Occipital lobe (tissue), 2 donors: Measurements from ENCODE around the gene CHRNA9. TPM values are rescaled to one million over a fixed set of nuclear protein-coding genes. Genes with fewer than 3 reads are reported as not detected.

Experiments
- DNase-seq: peaks from one replicate; lab custom pipeline; 2025; lab: John Stamatoyannopoulos, UW
- total RNA-seq: library from RNA; depleted of rRNA; stranded (reverse); fragments of >200 nt; gene quantifications from one replicate; pipeline ENCODE4 v1.2.3, GENCODE V29; 2014

CHRNA9 gene
- total RNA-seq, 1 donor from 2014 or later: 0.31 TPM

GRCh38 chr4:40308528-40309122 lies 26.5 kb upstream of the CHRNA9 start:
- DNase-seq: no peak

- DNase-seq: no peak
Measured at GRCh38 chr4:40309250-40309774, 25.8 kb upstream of the CHRNA9 start.

GRCh38 chr4:40310225-40310624 lies 24.9 kb upstream of the CHRNA9 start:
- DNase-seq: no peak

- no peak for DNase-seq
Measured at GRCh38 chr4:40311811-40312346, 23.3 kb upstream of the CHRNA9 start.

- no peak for DNase-seq
Measured at GRCh38 chr4:40314951-40315350, 20.2 kb upstream of the CHRNA9 start.

GRCh38 chr4:40316333-40316781 lies 18.8 kb upstream of the CHRNA9 start:
- no peak for DNase-seq

GRCh38 chr4:40316782-40317635 lies 18.1 kb upstream of the CHRNA9 start:
- no peak for DNase-seq

GRCh38 chr4:40317916-40318658 lies 17.0 kb upstream of the CHRNA9 start:
- no peak for DNase-seq

GRCh38 chr4:40321574-40322275 lies 13.4 kb upstream of the CHRNA9 start:
- no peak for DNase-seq

GRCh38 chr4:40322811-40323210 lies 12.3 kb upstream of the CHRNA9 start:
- DNase-seq: no peak

GRCh38 chr4:40323866-40324265 lies 11.3 kb upstream of the CHRNA9 start:
- no peak for DNase-seq

GRCh38 chr4:40325406-40326019 lies 9.6 kb upstream of the CHRNA9 start:
- DNase-seq: no peak

- no peak for DNase-seq
Measured at GRCh38 chr4:40327340-40327739, 7.8 kb upstream of the CHRNA9 start.

- DNase-seq: no peak
Measured at GRCh38 chr4:40328383-40328782, 6.8 kb upstream of the CHRNA9 start.

GRCh38 chr4:40329805-40330204 lies 5.3 kb upstream of the CHRNA9 start:
- DNase-seq: no peak

- DNase-seq: no peak
Measured at GRCh38 chr4:40330536-40330935, 4.6 kb upstream of the CHRNA9 start.

- no peak for DNase-seq
Measured at GRCh38 chr4:40331101-40331745, 3.9 kb upstream of the CHRNA9 start.

GRCh38 chr4:40331961-40332360 lies 3.2 kb upstream of the CHRNA9 start:
- no peak for DNase-seq

- DNase-seq: no peak
Measured at GRCh38 chr4:40333921-40334352, 1.2 kb upstream of the CHRNA9 start.

GRCh38 chr4:40335525-40335894 lies 377 bp downstream of the CHRNA9 start:
- no peak for DNase-seq
